Neural crest cell (in vitro differentiated cells): ENCODE measurements around the gene SPRYD7. TPM values are rescaled to one million over a fixed set of nuclear protein-coding genes. Genes with fewer than 3 reads are reported as not detected.

Experiments
- DNase-seq: peaks from one replicate; pipeline ENCODE4 v3.0.0; 2021; ENCODE audit warnings: low read depth, mixed read lengths, low spot score
- H3K27ac Mint-ChIP-seq: one replicate; pipeline ENCODE4 v1.8.0; 2021; ENCODE audit warnings: mild to moderate bottlenecking, mixed read lengths; ENCODE audit not compliant: unreplicated experiment
- H3K27me3 Mint-ChIP-seq: 2 replicates; pipeline ENCODE4 v1.8.0; 2021; ENCODE audit warnings: low read depth, mild to moderate bottlenecking, mixed read lengths
- H3K36me3 Mint-ChIP-seq: 2 replicates; pipeline ENCODE4 v1.8.0; 2021; ENCODE audit warnings: low read depth, mild to moderate bottlenecking, mixed read lengths
- H3K4me1 Mint-ChIP-seq: 2 replicates; pipeline ENCODE4 v1.8.0; 2021; ENCODE audit warnings: mixed read lengths
- H3K4me3 Mint-ChIP-seq: one replicate; pipeline ENCODE4 v1.8.0; 2021; ENCODE audit warnings: mild to moderate bottlenecking, mixed read lengths
- H3K9me3 Mint-ChIP-seq: 2 replicates; pipeline ENCODE4 v1.8.0; 2021; ENCODE audit warnings: mixed read lengths
- CTCF ChIP-seq: fragments of 200-600 bp; sonication (generic); conservative IDR thresholded peaks from 2 replicates; pipeline ENCODE4 v1.5.0; 2021; ENCODE audit warnings: antibody characterized with exemption, mild to moderate bottlenecking
- total RNA-seq: library from RNA; stranded (reverse); gene quantifications from 2 replicates; pipeline ENCODE4 v1.2.1, GENCODE V29; 2021

SPRYD7 gene
- total RNA-seq, 1 donor from 2014 or later: 3.8 TPM

- Mint-ChIP-seq H3K4me3 (no peak overlapping the region), H3K9me3 (peaks cover 16% of the 10 kb centered on the region), H3K4me1 (no peaks in the 10 kb centered on the region), H3K27ac (no peak overlapping the region), H3K27me3 (no peaks in the 10 kb centered on the region), H3K36me3 (peaks cover 5% of the 10 kb centered on the region)
- peak; percentile 6 for DNase-seq
- TF ChIP-seq CTCF: peak; percentile 47
These were observed 66.6 kb downstream of the SPRYD7 start for GRCh38 chr13:49869519-49869918.

- Mint-ChIP-seq H3K27me3 (no peaks in the 10 kb centered on the region), H3K36me3 (peaks cover 2% of the 10 kb centered on the region), H3K9me3 (peaks cover 24% of the 10 kb centered on the region), H3K27ac (no peak overlapping the region), H3K4me3 (no peak overlapping the region), H3K4me1 (no peaks in the 10 kb centered on the region)
- no peak for TF ChIP-seq CTCF
- no peak for DNase-seq
These were observed 68.3 kb downstream of the SPRYD7 start for GRCh38 chr13:49867834-49868233.

DNA sequence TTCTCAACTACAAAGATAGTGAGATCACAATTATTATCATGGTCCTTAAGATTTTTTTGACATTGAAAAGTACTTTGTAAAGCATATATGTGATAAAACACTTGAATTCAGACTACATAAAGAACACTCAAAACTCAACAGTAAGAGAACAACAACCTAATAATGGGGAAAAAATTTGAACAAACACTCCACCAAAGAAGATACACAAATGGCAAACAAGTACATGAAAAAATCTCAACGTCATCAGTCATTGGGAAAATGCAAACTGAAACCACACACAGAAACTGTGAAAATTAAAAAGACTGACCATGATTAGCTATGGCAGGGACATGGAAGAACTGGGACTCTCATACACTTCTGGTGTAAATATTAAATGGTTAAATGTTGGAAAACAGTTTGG, 70.9 kb downstream of the SPRYD7 start:
- Mint-ChIP-seq H3K4me3 (no peak overlapping the region), H3K4me1 (no peaks in the 10 kb centered on the region), H3K27me3 (no peaks in the 10 kb centered on the region), H3K36me3 (peaks cover 2% of the 10 kb centered on the region), H3K9me3 (peaks cover 19% of the 10 kb centered on the region), H3K27ac (no peak overlapping the region)
- no peak for TF ChIP-seq CTCF
- DNase-seq: no peak

- no peak overlapping the region for H3K4me3 Mint-ChIP-seq
- H3K27me3 Mint-ChIP-seq: no peaks in the 10 kb centered on the region
- no peak for TF ChIP-seq CTCF
- H3K4me1 Mint-ChIP-seq: no peaks in the 10 kb centered on the region
- no peak for DNase-seq
- peaks cover 18% of the 10 kb centered on the region for H3K9me3 Mint-ChIP-seq
- H3K36me3 Mint-ChIP-seq: peaks cover 2% of the 10 kb centered on the region
- no peak overlapping the region for H3K27ac Mint-ChIP-seq
These were observed 71.6 kb downstream of the SPRYD7 start for GRCh38 chr13:49864509-49864908.

Other genes starting within 250 kb of the SPRYD7 start
- 52.7 and 55.4 TPM in 2 replicates for gene EBPL, start 244.9 kb downstream of the SPRYD7 start, total RNA-seq
- 51.7 and 53.7 TPM in 2 replicates for gene KPNA3, start 143.7 kb downstream of the SPRYD7 start, total RNA-seq
- gene TRIM13, start 60.7 kb upstream of the SPRYD7 start, total RNA-seq: 57.1 and 57.4 TPM in 2 replicates
- 1.1 and 1.4 TPM in 2 replicates for gene KCNRG, start 79.1 kb upstream of the SPRYD7 start, total RNA-seq